ENCODE measurements around the gene DSP.

DNA sequence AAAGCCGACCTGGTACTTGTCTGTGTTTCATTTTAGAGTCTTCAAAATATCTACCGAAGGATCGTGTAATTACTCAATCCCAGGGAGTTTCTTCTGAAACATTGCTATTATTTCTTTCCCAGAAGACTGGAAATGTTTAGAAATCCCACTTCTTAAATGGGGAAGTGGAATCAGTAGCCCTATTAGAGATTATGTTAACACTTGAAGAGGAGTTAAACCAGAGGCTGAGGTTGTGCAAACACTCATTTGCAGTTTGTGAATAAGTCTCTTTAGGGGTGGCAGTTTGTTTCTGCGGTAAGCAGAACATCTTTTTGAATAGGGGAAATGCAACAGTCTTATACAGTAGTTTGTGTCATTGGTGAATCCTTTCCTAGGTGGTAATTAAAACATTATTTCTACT is 21.3 kb downstream of the DSP start:
- no peak for TF ChIP-seq EZH2 (IDR thresholded peaks at IDR 0.05; ENCODE audit: low read depth)
- TF ChIP-seq, protein P1, sequence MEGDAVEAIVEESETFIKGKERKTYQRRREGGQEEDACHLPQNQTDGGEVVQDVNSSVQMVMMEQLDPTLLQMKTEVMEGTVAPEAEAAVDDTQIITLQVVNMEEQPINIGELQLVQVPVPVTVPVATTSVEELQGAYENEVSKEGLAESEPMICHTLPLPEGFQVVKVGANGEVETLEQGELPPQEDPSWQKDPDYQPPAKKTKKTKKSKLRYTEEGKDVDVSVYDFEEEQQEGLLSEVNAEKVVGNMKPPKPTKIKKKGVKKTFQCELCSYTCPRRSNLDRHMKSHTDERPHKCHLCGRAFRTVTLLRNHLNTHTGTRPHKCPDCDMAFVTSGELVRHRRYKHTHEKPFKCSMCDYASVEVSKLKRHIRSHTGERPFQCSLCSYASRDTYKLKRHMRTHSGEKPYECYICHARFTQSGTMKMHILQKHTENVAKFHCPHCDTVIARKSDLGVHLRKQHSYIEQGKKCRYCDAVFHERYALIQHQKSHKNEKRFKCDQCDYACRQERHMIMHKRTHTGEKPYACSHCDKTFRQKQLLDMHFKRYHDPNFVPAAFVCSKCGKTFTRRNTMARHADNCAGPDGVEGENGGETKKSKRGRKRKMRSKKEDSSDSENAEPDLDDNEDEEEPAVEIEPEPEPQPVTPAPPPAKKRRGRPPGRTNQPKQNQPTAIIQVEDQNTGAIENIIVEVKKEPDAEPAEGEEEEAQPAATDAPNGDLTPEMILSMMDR (conservative IDR thresholded peaks at IDR 0.05): no peak
